Neural progenitor cell (in vitro differentiated cells): ENCODE results near the gene BARX1. TPM values are rescaled to one million over a fixed set of nuclear protein-coding genes. Genes with fewer than 3 reads are reported as not detected.
A peak's percentile ranks its signal among the peaks of the same experiment; 100 is the strongest.

Source experiments
- DNase-seq: peaks from one replicate; pipeline ENCODE4 v3.0.0-alpha.2; 2016; ENCODE audit warnings: low spot score
- H2AFZ ChIP-seq: fragments of 200-600 bp; sonication (generic); replicated peaks from 2 replicates; pipeline ENCODE4 v1.6.1; 2016; ENCODE audit warnings: antibody characterized with exemption
- H3F3A ChIP-seq: fragments of 200-600 bp; sonication (generic); 2 replicates; pipeline ENCODE4 v1.6.1; 2016; ENCODE audit warnings: antibody characterized with exemption, low read depth
- H3K27ac ChIP-seq: fragments of 200-600 bp; sonication (generic); 2 replicates; pipeline ENCODE4 v1.5.1; 2016; ENCODE audit warnings: mild to moderate bottlenecking
- H3K27me3 ChIP-seq: fragments of 200-600 bp; sonication (generic); 2 replicates; pipeline ENCODE4 v1.6.1; 2016; ENCODE audit warnings: mild to moderate bottlenecking, moderate library complexity
- H3K36me3 ChIP-seq: fragments of 200-600 bp; sonication (generic); 2 replicates; pipeline ENCODE4 v1.5.1; 2016
- H3K4me1 ChIP-seq: fragments of 200-600 bp; sonication (generic); 2 replicates; pipeline ENCODE4 v1.6.1; 2016; ENCODE audit warnings: mixed run types
- H3K4me2 ChIP-seq: fragments of 200-600 bp; sonication (generic); 2 replicates; pipeline ENCODE4 v1.6.1; 2016
- H3K4me3 ChIP-seq: fragments of 200-600 bp; sonication (generic); 2 replicates; pipeline ENCODE4 v1.5.1; 2016
- H3K79me2 ChIP-seq: fragments of 200-600 bp; sonication (generic); 2 replicates; pipeline ENCODE4 v1.6.1; 2016; ENCODE audit warnings: low read depth
- H3K9ac ChIP-seq: fragments of 200-600 bp; sonication (generic); 2 replicates; pipeline ENCODE4 v1.6.1; 2016
- H3K9me3 ChIP-seq: fragments of 200-600 bp; sonication (generic); 2 replicates; pipeline ENCODE4 v1.5.1; 2016; ENCODE audit warnings: low read depth
- H4K20me1 ChIP-seq: fragments of 200-600 bp; sonication (generic); 2 replicates; pipeline ENCODE4 v1.6.1; 2016; ENCODE audit warnings: low read depth
- H3K27ac Mint-ChIP-seq: 3 replicates; pipeline ENCODE4 v1.8.0; 2021; ENCODE audit warnings: mixed read lengths
- H3K27me3 Mint-ChIP-seq: 2 replicates; pipeline ENCODE4 v1.8.0; 2022; ENCODE audit warnings: low read depth, mild to moderate bottlenecking, inconsistent platforms, moderate library complexity, mixed read lengths; ENCODE audit not compliant: insufficient read depth
- H3K36me3 Mint-ChIP-seq: 3 replicates; pipeline ENCODE4 v1.8.0; 2021; ENCODE audit warnings: mixed read lengths
- H3K4me1 Mint-ChIP-seq: 3 replicates; pipeline ENCODE4 v1.8.0; 2021; ENCODE audit warnings: mixed read lengths
- H3K4me3 Mint-ChIP-seq: 3 replicates; pipeline ENCODE4 v1.8.0; 2021; ENCODE audit warnings: mild to moderate bottlenecking, moderate library complexity, mixed read lengths
- H3K9me3 Mint-ChIP-seq: 3 replicates; pipeline ENCODE4 v1.8.0; 2020; ENCODE audit warnings: mixed read lengths
- EZH2 ChIP-seq: fragments of 200-600 bp; sonication (generic); IDR thresholded peaks from 2 replicates; pipeline ENCODE4 v1.6.1; 2017; ENCODE audit warnings: antibody characterized with exemption, mild to moderate bottlenecking, moderate library complexity
- EZH2phosphoT487 ChIP-seq: fragments of 200-600 bp; sonication (generic); IDR thresholded peaks from 2 replicates; pipeline ENCODE4 v1.6.1; 2017; ENCODE audit warnings: antibody characterized with exemption
- total RNA-seq: library from RNA; depleted of rRNA; stranded (reverse); fragments of >200 nt; gene quantifications from 2 replicates; pipeline ENCODE4 v1.2.3, GENCODE V29; 2015; ENCODE audit warnings: low replicate concordance
- TF ChIP-seq, protein P1 (sequence below): fragments of 200-600 bp; sonication (generic); IDR thresholded peaks from 2 replicates; pipeline ENCODE4 v1.5.1; 2017; ENCODE audit warnings: antibody characterized with exemption, mild to moderate bottlenecking

BARX1 gene
- total RNA-seq, 1 donor from 2014 or later, result 0.17 TPM

DNA sequence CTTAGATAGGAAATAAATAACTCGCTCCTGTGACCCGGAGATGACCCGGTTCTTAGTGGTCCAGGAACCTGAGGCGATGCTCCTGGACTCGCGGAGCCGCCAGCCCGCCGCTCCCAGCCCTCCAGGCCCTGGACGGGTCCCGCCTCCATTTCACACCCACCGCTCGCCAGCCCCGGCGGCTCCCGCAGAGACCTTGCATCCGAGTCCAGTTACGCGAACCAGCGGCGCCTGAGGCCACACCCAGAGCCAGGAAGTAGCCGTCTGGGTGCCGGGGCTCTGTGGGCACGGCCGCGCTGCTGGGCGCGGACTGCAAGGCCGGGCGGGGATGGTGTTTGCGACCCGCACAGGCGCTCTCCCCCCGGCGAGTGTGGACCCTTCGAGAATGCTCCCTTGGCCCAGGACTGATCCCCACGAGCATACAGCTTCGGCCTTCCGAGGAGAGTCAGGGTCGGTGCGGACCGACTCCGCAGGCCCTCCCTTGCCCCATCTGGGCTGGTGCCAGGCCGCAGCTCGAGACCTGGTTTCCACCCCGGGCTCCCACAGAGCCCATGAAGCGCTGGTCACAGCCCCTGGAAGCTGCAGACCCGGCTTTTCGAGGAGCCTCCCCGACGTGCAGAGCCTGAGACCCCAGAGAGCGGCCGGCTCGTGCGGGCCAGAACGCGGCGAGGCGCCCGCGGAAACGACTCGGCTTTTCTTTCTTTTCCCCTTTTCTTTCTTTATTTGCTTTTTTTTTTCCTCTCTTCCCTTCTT, 5.2 kb upstream of the BARX1 start:
- Histone ChIP-seq H3F3A (no peaks in the 10 kb centered on the region), H3K27ac (no peak overlapping the region), H3K9me3 (no peaks in the 10 kb centered on the region), H3K79me2 (no peaks in the 10 kb centered on the region), H3K4me1 (peaks cover 13% of the 10 kb centered on the region), H3K27me3 (peaks cover 87% of the 10 kb centered on the region), H3K9ac (no peak overlapping the region), H3K4me3 (no peak overlapping the region), H3K4me2 (peak overlapping the region; percentile 41), H2AFZ (no peak overlapping the region), H4K20me1 (peaks cover 59% of the 10 kb centered on the region), H3K36me3 (no peaks in the 10 kb centered on the region)
- Mint-ChIP-seq H3K27ac (no peak overlapping the region), H3K4me3 (no peak overlapping the region), H3K4me1 (peaks cover 12% of the 10 kb centered on the region), H3K27me3 (peaks cover 66% of the 10 kb centered on the region), H3K36me3 (no peaks in the 10 kb centered on the region), H3K9me3 (no peaks in the 10 kb centered on the region)
- peak; percentile 99 for TF ChIP-seq EZH2phosphoT487
- TF ChIP-seq EZH2, result peak; percentile 97
- TF ChIP-seq, protein P1, sequence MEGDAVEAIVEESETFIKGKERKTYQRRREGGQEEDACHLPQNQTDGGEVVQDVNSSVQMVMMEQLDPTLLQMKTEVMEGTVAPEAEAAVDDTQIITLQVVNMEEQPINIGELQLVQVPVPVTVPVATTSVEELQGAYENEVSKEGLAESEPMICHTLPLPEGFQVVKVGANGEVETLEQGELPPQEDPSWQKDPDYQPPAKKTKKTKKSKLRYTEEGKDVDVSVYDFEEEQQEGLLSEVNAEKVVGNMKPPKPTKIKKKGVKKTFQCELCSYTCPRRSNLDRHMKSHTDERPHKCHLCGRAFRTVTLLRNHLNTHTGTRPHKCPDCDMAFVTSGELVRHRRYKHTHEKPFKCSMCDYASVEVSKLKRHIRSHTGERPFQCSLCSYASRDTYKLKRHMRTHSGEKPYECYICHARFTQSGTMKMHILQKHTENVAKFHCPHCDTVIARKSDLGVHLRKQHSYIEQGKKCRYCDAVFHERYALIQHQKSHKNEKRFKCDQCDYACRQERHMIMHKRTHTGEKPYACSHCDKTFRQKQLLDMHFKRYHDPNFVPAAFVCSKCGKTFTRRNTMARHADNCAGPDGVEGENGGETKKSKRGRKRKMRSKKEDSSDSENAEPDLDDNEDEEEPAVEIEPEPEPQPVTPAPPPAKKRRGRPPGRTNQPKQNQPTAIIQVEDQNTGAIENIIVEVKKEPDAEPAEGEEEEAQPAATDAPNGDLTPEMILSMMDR, result no peak
- DNase-seq, result peak; percentile 69

DNA sequence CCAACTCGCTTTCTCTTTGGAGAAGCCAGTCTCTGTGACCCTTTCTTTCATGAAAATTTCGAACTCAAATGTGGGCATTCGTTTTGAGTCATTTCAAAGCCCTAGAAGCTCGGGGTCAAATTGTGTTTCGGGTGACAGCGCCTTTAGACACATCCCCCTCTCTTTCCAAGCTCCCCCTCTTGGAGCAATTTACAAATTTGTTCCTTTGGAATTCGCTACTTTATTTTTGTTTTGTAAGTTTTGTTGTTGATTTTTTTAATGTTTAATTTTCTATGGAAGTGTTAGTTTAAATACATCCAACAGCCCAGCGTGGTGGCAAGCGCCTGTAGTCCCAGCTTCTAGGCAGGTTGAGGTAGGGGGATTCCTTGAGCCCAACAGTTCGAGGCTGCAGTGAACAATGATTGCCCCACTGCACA, 4.6 kb upstream of the BARX1 start:
- no peaks in the 10 kb centered on the region for H3K36me3 Mint-ChIP-seq
- Histone ChIP-seq H3K36me3 (no peaks in the 10 kb centered on the region), H3F3A (no peaks in the 10 kb centered on the region), H4K20me1 (peaks cover 60% of the 10 kb centered on the region), H3K9me3 (no peaks in the 10 kb centered on the region), H3K79me2 (no peaks in the 10 kb centered on the region), H3K4me1 (peaks cover 13% of the 10 kb centered on the region), H3K4me3 (no peak overlapping the region), H3K27me3 (peaks cover 92% of the 10 kb centered on the region), H3K4me2 (no peak overlapping the region), H3K9ac (no peak overlapping the region), H3K27ac (no peak overlapping the region), H2AFZ (no peak overlapping the region)
- H3K4me1 Mint-ChIP-seq, result peaks cover 13% of the 10 kb centered on the region
- TF ChIP-seq EZH2 (no peak), EZH2phosphoT487 (no peak)
- TF ChIP-seq, protein P1, result no peak
- peaks cover 68% of the 10 kb centered on the region for H3K27me3 Mint-ChIP-seq
- no peak overlapping the region for H3K27ac Mint-ChIP-seq
- H3K4me3 Mint-ChIP-seq, result peak overlapping the region; percentile 72
- H3K9me3 Mint-ChIP-seq, result no peaks in the 10 kb centered on the region
- DNase-seq, result no peak

DNA sequence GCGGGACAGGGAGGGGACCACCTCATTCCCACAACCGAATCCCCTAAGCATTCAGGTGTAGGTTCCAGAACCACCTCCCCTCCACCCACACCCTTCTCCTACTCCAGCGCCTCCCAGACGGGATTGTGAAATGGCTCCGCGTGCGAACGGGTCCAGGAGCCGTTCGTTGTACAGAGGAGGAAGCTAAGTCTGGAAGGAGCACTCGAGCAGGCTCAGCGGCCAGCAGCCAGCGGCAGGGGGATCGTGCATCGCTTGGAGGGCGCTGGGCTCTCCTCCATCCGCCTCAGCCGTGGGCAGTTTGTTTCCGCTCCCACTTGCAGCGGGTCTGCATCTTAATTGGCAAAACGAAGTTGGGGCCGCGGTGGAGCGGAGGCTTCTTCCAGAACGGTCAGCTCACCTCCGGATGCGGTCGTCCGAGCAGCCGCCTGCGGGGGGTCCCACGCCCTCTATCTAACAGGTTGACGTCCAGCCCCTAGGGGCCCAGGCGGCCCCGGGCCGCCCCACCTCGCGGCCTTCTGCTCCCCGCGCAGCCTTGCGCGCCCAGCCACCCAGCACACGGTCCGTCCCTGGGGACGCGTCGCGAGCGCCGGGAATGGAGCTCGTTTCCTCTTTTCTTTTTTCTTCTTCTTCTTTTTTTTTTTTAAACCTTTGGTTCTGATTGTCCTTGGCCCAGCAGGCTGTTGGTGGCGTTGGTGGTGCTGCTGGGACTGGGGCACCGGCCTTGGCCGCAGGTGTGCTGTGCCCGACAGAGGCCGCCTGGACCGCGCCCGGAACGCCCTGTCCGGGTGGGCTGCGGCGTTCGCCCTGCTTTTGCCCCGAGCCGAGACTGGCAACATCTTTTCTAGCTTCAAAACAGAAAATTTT, 3.9 kb upstream of the BARX1 start:
- Mint-ChIP-seq H3K4me3 (peak overlapping the region; percentile 72), H3K4me1 (peaks cover 13% of the 10 kb centered on the region), H3K36me3 (no peaks in the 10 kb centered on the region), H3K9me3 (no peaks in the 10 kb centered on the region), H3K27ac (no peak overlapping the region), H3K27me3 (peaks cover 68% of the 10 kb centered on the region)
- Histone ChIP-seq H3K4me1 (peaks cover 17% of the 10 kb centered on the region), H3K27ac (no peak overlapping the region), H3F3A (peaks cover 5% of the 10 kb centered on the region), H2AFZ (no peak overlapping the region), H3K9ac (no peak overlapping the region), H3K36me3 (no peaks in the 10 kb centered on the region), H3K9me3 (no peaks in the 10 kb centered on the region), H3K4me2 (peak overlapping the region; percentile 77), H3K4me3 (peak overlapping the region; percentile 40), H3K79me2 (no peaks in the 10 kb centered on the region), H3K27me3 (peaks cover 96% of the 10 kb centered on the region), H4K20me1 (peaks cover 67% of the 10 kb centered on the region)
- DNase-seq, result peak; percentile 60
- TF ChIP-seq EZH2phosphoT487 (peak; percentile 76), EZH2 (peak; percentile 79)
- TF ChIP-seq, protein P1, result no peak
